Lower leg skin (tissue), 3 donors: ENCODE measurements around the gene PHF21A.

ENCODE experiments used
- POLR2A ChIP-seq, 2 donors: fragments of 450-650 bp; IDR thresholded peaks; one replicate each; pipeline ENCODE4 v1.6.1; 2016 to 2017; ENCODE audit warnings: antibody characterized with exemption in 2 of 2, mild to moderate bottlenecking in 1 of 2, moderate library complexity in 1 of 2
- TF ChIP-seq, protein P1 (sequence below), 3 donors: fragments of 450-650 bp; IDR thresholded peaks; one replicate each; pipeline ENCODE4 v1.5.1; 2016; ENCODE audit warnings: antibody characterized with exemption in 3 of 3, mild to moderate bottlenecking in 3 of 3, moderate library complexity in 2 of 3

DNA sequence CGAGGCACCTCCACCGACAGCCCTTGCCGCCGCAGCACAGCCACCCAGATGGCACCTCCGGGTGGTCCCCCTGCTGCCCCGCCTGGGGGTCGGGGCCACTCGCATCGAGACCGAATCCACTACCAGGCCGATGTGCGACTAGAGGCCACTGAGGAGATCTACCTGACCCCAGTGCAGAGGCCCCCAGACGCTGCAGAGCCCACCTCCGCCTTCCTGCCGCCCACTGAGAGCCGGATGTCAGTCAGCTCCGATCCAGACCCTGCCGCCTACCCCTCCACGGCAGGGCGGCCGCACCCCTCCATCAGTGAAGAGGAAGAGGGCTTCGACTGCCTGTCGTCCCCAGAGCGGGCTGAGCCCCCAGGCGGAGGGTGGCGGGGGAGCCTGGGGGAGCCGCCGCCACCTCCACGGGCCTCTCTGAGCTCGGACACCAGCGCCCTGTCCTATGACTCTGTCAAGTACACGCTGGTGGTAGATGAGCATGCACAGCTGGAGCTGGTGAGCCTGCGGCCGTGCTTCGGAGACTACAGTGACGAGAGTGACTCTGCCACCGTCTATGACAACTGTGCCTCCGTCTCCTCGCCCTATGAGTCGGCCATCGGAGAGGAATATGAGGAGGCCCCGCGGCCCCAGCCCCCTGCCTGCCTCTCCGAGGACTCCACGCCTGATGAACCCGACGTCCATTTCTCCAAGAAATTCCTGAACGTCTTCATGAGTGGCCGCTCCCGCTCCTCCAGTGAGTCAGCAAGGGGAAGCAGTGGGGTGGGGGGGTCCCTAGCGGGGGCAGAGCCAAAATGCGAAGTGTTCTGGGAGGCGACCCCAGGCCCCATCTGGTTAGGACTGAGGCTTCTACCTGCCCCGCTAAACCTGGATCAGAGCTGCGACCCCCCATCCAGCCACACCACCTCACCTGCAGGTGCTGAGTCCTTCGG is 218.5 kb downstream of the PHF21A start:
- TF ChIP-seq, protein P1, sequence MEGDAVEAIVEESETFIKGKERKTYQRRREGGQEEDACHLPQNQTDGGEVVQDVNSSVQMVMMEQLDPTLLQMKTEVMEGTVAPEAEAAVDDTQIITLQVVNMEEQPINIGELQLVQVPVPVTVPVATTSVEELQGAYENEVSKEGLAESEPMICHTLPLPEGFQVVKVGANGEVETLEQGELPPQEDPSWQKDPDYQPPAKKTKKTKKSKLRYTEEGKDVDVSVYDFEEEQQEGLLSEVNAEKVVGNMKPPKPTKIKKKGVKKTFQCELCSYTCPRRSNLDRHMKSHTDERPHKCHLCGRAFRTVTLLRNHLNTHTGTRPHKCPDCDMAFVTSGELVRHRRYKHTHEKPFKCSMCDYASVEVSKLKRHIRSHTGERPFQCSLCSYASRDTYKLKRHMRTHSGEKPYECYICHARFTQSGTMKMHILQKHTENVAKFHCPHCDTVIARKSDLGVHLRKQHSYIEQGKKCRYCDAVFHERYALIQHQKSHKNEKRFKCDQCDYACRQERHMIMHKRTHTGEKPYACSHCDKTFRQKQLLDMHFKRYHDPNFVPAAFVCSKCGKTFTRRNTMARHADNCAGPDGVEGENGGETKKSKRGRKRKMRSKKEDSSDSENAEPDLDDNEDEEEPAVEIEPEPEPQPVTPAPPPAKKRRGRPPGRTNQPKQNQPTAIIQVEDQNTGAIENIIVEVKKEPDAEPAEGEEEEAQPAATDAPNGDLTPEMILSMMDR (IDR thresholded peaks at IDR 0.05), result no peak
- TF ChIP-seq POLR2A (IDR thresholded peaks at IDR 0.05), result no peak
